Colonic mucosa (tissue), 4 donors: ENCODE measurements around the gene MPHOSPH10. TPM values are rescaled to one million over a fixed set of nuclear protein-coding genes. Genes with fewer than 3 reads are reported as not detected.
"Not testable (repeated sequence)": the region's sequence is repeated elsewhere in the genome, so short reads cannot be mapped to it uniquely, and the experiment has no call there.

ENCODE experiments used
- DNase-seq: peaks from one replicate; pipeline ENCODE4 v3.0.0-alpha.2; 2020
- H3K27ac ChIP-seq: fragments of 200-600 bp; one replicate; pipeline ENCODE4 v1.8.0; 2021
- H3K27me3 ChIP-seq: fragments of 200-600 bp; one replicate; pipeline ENCODE4 v1.8.0; 2021
- H3K36me3 ChIP-seq: fragments of 200-600 bp; one replicate; pipeline ENCODE4 v1.8.0; 2021
- H3K4me1 ChIP-seq: fragments of 200-600 bp; one replicate; pipeline ENCODE4 v1.8.0; 2021; ENCODE audit warnings: mild to moderate bottlenecking
- H3K4me3 ChIP-seq: fragments of 200-600 bp; one replicate; pipeline ENCODE4 v1.8.0; 2021
- H3K9ac ChIP-seq, 2 donors: one replicate each; pipeline ENCODE4 v1.7.0; 2013; ENCODE audit warnings: control low read depth in 2 of 2, low read depth in 2 of 2, low read length in 2 of 2
- H3K9me3 ChIP-seq: fragments of 200-600 bp; one replicate; pipeline ENCODE4 v1.8.0; 2021
- CTCF ChIP-seq: fragments of 200-600 bp; IDR thresholded peaks from one replicate; pipeline ENCODE4 v1.8.0; 2022; ENCODE audit warnings: antibody characterized with exemption, mild to moderate bottlenecking
- intact Hi-C: fragments of 100-400 bp; cut with DNase I; formaldehyde crosslinking; loops from one replicate; pipeline ENCODE4 v1.14.1; 2022
- total RNA-seq, 2 donors: library from RNA; stranded (reverse); fragmentation: NEBNext Ultra II Directional in 1 of 2; extraction: Animal tissue kit (Norgen Biotek cat#: 25700) in 1 of 2; gene quantifications; one replicate each; pipeline ENCODE4 v1.2.1, GENCODE V29; 2021
- donor health status: healthy.
- donor health status: DM: no; HTN: no; CAD: no.
- donor health status: DM: no; HTN: no; CAD: no.

Gene MPHOSPH10
- total RNA-seq, 2 donors from 2014 or later = 18.7 to 26.4 TPM

DNA sequence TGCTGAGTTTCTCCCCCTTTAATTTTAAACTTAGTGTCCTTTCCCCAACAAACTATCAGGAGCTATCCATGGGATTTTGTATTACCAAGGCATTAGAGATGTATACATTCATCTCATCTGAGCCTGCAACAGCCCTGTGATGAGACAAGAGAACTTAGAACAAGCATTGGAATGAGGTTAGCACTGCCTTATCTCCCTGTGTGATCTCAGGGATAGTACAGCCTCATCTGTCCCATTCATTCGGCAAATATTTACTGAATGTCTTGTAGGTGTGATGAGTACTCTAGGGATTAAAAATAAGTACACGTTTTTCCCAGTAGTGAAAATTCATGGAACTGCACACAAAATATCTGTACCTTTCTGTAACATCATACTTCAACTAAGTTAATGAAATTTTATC is 50.9 kb downstream of the MPHOSPH10 start:
- H3K9me3 ChIP-seq = no peaks in the 10 kb centered on the region
- no peak for TF ChIP-seq CTCF
- no peaks in the 10 kb centered on the region for H3K4me1 ChIP-seq
- H3K36me3 ChIP-seq = no peaks in the 10 kb centered on the region
- no peak overlapping the region for H3K27ac ChIP-seq
- H3K9ac ChIP-seq = no peak overlapping the region
- no peak overlapping the region for H3K4me3 ChIP-seq
- intact Hi-C loops = no loop called here
- no peak for DNase-seq
- H3K27me3 ChIP-seq = no peaks in the 10 kb centered on the region

DNA sequence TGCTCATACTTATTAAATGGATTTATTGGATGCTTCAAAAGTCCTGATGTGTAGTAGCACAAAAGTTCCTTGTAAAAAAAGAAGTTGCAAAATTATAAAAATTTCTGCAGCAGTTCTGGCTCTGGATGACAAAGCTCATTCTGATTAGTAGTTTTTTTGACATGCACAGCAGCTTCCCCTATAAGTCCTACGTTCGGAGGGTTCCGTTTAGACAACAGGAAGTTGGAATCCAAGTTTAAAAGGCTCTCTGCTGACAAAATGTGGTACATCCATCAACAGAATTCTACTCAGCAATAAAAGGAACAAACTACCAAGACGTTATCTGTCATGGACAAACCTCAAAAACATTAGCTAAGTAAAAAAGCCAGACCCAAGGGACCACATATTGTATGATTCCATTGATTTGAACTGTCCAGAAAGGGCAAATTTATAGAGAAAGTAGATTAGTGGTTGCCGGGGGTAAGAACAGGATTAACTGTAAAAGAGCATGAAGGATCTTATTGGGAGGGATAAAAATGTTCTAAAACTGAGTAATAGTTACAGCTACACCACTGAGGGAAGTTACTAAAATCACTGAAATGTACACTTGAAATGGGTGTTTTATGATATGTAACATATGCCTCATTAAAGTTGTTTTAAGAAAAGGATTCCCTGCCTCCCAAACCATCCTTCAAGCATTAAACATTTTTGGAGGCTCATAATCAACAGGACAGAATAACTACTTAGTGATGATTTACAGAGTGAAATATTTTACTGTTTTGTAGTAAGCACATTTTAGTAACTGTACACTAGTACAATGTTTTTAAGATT is 53.1 kb downstream of the MPHOSPH10 start:
- H3K27me3 ChIP-seq, H3K9me3 ChIP-seq, H3K4me1 ChIP-seq, DNase-seq, intact Hi-C loops, H3K36me3 ChIP-seq, H3K27ac ChIP-seq, H3K4me3 ChIP-seq, H3K9ac ChIP-seq: not testable (repeated sequence)

- DNase-seq = no peak
- TF ChIP-seq CTCF = no peak
- H3K9ac ChIP-seq = no peak overlapping the region
- H3K36me3 ChIP-seq = no peaks in the 10 kb centered on the region
- H3K27me3 ChIP-seq = no peaks in the 10 kb centered on the region
- no peak overlapping the region for H3K27ac ChIP-seq
- intact Hi-C loops = no loop called here
- no peak overlapping the region for H3K4me3 ChIP-seq
- no peaks in the 10 kb centered on the region for H3K4me1 ChIP-seq
- H3K9me3 ChIP-seq = no peaks in the 10 kb centered on the region
Measured at GRCh38 chr2:71186973-71187372, 56.5 kb downstream of the MPHOSPH10 start.

GRCh38 chr2:71187589-71187988 is 57.2 kb downstream of the MPHOSPH10 start:
- TF ChIP-seq CTCF = no peak
- Histone ChIP-seq H3K4me1 (no peaks in the 10 kb centered on the region), H3K27ac (no peak overlapping the region), H3K27me3 (no peaks in the 10 kb centered on the region), H3K36me3 (no peaks in the 10 kb centered on the region), H3K9me3 (no peaks in the 10 kb centered on the region), H3K4me3 (no peak overlapping the region), H3K9ac (no peak overlapping the region)
- no peak for DNase-seq
- intact Hi-C loops = no loop called here

- no peak overlapping the region for H3K9ac ChIP-seq
- H3K27me3 ChIP-seq = no peaks in the 10 kb centered on the region
- no peaks in the 10 kb centered on the region for H3K36me3 ChIP-seq
- no peaks in the 10 kb centered on the region for H3K4me1 ChIP-seq
- H3K27ac ChIP-seq = no peak overlapping the region
- H3K4me3 ChIP-seq = no peak overlapping the region
- intact Hi-C loops = no loop called here
- TF ChIP-seq CTCF = no peak
- DNase-seq = no peak
- no peaks in the 10 kb centered on the region for H3K9me3 ChIP-seq
Measured at GRCh38 chr2:71190656-71191569, 60.5 kb downstream of the MPHOSPH10 start.
